Neutrophil (primary cell): ENCODE measurements around the gene ATG2A.
A peak's percentile ranks its signal among the peaks of the same experiment; 100 is the strongest.

Experiments
- H3K27ac ChIP-seq: fragments of 200-600 bp; sonication (generic); 2 replicates; pipeline ENCODE4 v1.5.1; 2016; ENCODE audit warnings: mild to moderate bottlenecking, moderate library complexity
- H3K27me3 ChIP-seq: fragments of 200-600 bp; sonication (generic); 2 replicates; pipeline ENCODE4 v1.6.0; 2016; ENCODE audit warnings: mild to moderate bottlenecking
- H3K36me3 ChIP-seq: fragments of 200-600 bp; sonication (generic); 2 replicates; pipeline ENCODE4 v1.5.1; 2017
- H3K4me1 ChIP-seq, 2 experiments: fragments of 200-600 bp in 1 of 2; sonication (generic) in 1 of 2; 1 replicate in 1 of 2; 2 replicates in 1 of 2; pipeline versions ENCODE4 v1.5.1 to v1.6.1; 2013 to 2016; ENCODE audit warnings: low read depth in 1 of 2, low read length in 1 of 2, mild to moderate bottlenecking in 1 of 2, moderate library complexity in 1 of 2; ENCODE audit not compliant: control insufficient read depth in 1 of 2, insufficient read depth in 1 of 2
- H3K4me3 ChIP-seq, 2 experiments: fragments of 200-600 bp in 1 of 2; sonication (generic) in 1 of 2; 1 replicate in 1 of 2; 2 replicates in 1 of 2; pipeline ENCODE4 v1.5.1; 2013 to 2016; ENCODE audit warnings: low read depth in 1 of 2, low read length in 1 of 2, mild to moderate bottlenecking in 1 of 2, moderate library complexity in 1 of 2
- H3K9me3 ChIP-seq: fragments of 200-600 bp; sonication (generic); 2 replicates; pipeline ENCODE4 v1.5.1; 2016
- CTCF ChIP-seq: fragments of 200-600 bp; sonication (generic); IDR thresholded peaks from 2 replicates; pipeline ENCODE4 v1.5.1; 2016; ENCODE audit warnings: antibody characterized with exemption

ATG2A gene

GRCh38 chr11:64916775-64917662, at the start of gene ATG2A:
TSS of gene ATG2A (minus strand) at chr11:64917209. CDS start at chr11:64917135, 74 bp downstream.
- peak within 1 kb of the TSS; percentile 95 for H3K27ac ChIP-seq
- H3K27me3 ChIP-seq, result no peaks in the 10 kb centered on the region
- TF ChIP-seq CTCF, result peak; percentile 16
- peak within 1 kb of the TSS; percentile 89 to 97 for H3K4me3 ChIP-seq
- no peaks in the 10 kb centered on the region for H3K9me3 ChIP-seq
- peaks cover 33% of the 10 kb centered on the region for H3K36me3 ChIP-seq
- peaks cover 19 to 23% of the 10 kb centered on the region in 2 experiments for H3K4me1 ChIP-seq

DNA sequence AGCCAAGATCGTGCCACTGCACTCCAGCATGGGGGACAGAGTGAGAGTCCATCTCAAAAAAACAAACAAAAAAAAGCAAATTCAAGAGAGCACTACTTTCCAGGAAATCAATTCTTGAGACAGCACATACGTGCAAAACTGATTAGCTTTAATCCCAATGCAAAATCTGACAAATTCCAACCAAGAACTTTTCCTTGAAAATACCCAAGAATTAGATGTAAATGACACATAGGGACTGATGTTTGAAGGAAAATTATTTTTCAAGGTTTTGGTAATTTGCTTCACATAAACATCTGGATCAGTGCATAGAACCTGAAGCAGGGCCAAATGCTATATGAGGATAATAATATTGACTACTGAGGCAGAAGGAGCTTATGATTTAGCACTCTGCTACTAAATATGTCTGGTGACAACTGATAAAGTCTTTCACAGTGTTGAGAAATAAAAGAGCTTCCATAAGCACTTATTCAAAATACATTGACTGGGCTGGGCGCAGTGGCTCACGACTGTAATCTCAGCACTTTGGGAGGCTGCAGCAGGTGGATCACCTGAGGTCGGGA, 46.1 kb upstream of the ATG2A start:
- Histone ChIP-seq H3K27me3 (peaks cover 9% of the 10 kb centered on the region), H3K9me3 (no peaks in the 10 kb centered on the region), H3K4me1 (no peaks in the 10 kb centered on the region), H3K36me3 (no peaks in the 10 kb centered on the region), H3K27ac (no peak overlapping the region), H3K4me3 (no peak overlapping the region)
- TF ChIP-seq CTCF, result no peak

GRCh38 chr11:64960719-64961118, 43.7 kb upstream of the ATG2A start:
- Histone ChIP-seq H3K36me3 (no peaks in the 10 kb centered on the region), H3K9me3 (no peaks in the 10 kb centered on the region), H3K4me1 (no peaks in the 10 kb centered on the region), H3K27ac (no peak overlapping the region), H3K27me3 (peaks cover 20% of the 10 kb centered on the region), H3K4me3 (no peak overlapping the region)
- no peak for TF ChIP-seq CTCF

- H3K4me1 ChIP-seq, result no peaks in the 10 kb centered on the region
- no peak overlapping the region for H3K27ac ChIP-seq
- H3K4me3 ChIP-seq, result no peak overlapping the region
- H3K36me3 ChIP-seq, result no peaks in the 10 kb centered on the region
- H3K9me3 ChIP-seq, result no peaks in the 10 kb centered on the region
- TF ChIP-seq CTCF, result no peak
- H3K27me3 ChIP-seq, result peaks cover 26% of the 10 kb centered on the region
These were observed 42.5 kb upstream of the ATG2A start for GRCh38 chr11:64959498-64959897.

DNA sequence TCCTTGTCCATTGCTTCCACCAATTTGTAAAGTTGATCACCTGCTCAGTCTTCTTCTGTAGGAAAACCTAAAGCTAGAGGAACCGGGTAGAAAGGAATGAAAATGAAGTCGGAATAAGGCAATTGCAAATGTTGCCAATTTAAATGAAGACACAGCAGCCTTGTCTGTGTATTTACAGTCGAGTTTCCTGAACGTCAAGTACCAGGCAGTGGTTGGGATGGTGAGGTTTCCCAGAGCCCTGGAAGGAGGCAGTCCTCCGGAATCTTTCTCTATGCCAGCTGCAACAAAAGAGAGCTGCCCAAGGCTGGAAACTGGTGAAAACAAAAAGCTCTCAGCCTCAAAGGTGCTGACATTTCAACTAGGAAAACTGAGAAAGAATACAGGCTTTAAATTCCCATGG, 37.2 kb upstream of the ATG2A start:
- H3K36me3 ChIP-seq, result no peaks in the 10 kb centered on the region
- H3K4me3 ChIP-seq, result no peak overlapping the region
- TF ChIP-seq CTCF, result no peak
- peaks cover 59% of the 10 kb centered on the region for H3K27me3 ChIP-seq
- H3K4me1 ChIP-seq, result no peaks in the 10 kb centered on the region
- no peaks in the 10 kb centered on the region for H3K9me3 ChIP-seq
- H3K27ac ChIP-seq, result no peak overlapping the region
